ENCODE data around the gene CNKSR1. TPM values are rescaled to one million over a fixed set of nuclear protein-coding genes. Genes with fewer than 3 reads are reported as not detected.

Gene CNKSR1
- total and polyA plus RNA-seq, 2 of the 13 experiments (the other 11 are each of a cell fraction or from before 2014, with no cell fraction given) = 3.4 to 8.9 TPM

DNA sequence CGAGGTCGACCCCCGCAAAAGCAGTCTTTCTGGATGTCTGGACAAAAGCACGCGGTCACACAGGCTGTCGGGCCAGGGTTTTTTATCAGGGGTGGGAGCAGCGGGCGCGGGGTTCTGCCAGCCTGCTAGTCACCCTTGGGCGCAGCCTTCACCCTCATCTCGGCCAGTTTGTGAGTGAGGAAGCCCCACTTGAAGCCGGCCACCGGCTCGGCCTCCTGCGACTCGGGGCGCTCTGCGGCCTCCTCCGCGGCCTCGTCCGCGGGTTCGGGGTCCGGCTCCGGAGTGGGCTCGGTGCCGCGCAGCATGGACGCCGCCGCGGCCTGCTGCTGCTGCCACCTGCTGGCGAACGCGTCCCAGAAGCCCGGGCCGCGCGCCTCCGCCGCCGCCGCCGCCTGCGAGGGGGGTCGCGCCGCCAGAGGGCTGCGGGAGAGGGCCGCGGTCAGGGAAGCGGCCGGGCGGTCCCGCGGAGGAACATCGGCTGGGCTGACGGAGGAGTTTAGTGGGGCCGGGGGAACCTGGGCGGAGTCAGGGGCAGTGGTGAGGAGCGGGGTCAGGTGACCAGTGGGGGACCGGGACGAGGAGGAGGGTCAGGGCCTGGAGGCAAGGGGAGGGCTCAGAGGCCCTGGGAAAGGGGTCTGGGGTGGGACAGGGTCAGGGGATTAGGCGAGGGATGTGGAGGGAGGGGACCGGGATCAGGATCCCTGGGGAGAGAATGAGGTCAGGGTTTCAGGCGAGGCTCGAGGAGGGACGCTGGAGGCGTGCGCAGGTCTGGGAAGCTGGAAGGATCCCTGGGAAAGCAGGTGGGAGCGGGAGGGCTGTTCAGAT, 13.0 kb upstream of the CNKSR1 start (continued):
- TF ChIP-seq POLR2G (IDR thresholded peaks at IDR 0.05; ENCODE audit: low read depth, low read length) = no peak
- TF ChIP-seq, protein P1, sequence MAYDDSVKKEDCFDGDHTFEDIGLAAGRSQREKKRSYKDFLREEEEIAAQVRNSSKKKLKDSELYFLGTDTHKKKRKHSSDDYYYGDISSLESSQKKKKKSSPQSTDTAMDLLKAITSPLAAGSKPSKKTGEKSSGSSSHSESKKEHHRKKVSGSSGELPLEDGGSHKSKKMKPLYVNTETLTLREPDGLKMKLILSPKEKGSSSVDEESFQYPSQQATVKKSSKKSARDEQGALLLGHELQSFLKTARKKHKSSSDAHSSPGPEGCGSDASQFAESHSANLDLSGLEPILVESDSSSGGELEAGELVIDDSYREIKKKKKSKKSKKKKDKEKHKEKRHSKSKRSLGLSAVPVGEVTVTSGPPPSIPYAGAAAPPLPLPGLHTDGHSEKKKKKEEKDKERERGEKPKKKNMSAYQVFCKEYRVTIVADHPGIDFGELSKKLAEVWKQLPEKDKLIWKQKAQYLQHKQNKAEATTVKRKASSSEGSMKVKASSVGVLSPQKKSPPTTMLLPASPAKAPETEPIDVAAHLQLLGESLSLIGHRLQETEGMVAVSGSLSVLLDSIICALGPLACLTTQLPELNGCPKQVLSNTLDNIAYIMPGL (CRISPR knock-in tag; IDR thresholded peaks at IDR 0.05; ENCODE audit: borderline replicate concordance in 1 of 2, low read depth in 1 of 2) = peak in 1 of 2 experiments; percentile 41; a peak in 1 of 4 replicates
- TF ChIP-seq ZNF761 (CRISPR knock-in tag; conservative IDR thresholded peaks at IDR 0.05) = peak; percentile 56; the same call in 1 of the 2 replicates
- TF ChIP-seq GABPB1 (CRISPR knock-in tag; IDR thresholded peaks at IDR 0.05) = peak; percentile 38; the same call in 1 of the 2 replicates
- peak; percentile 78 for TF ChIP-seq RAD21 (CRISPR knock-in tag; IDR thresholded peaks at IDR 0.05)
- no peak for TF ChIP-seq CREM (IDR thresholded peaks at IDR 0.05)
- no peak for TF ChIP-seq CREM (CRISPR knock-in tag; IDR thresholded peaks at IDR 0.05)
- TF ChIP-seq SP4 (CRISPR knock-in tag; IDR thresholded peaks at IDR 0.05) = peak; percentile 50; the same call in 1 of the 2 replicates
- TF ChIP-seq PHF8 (CRISPR knock-in tag; IDR thresholded peaks at IDR 0.05) = peak; percentile 25; the same call in 1 of the 2 replicates
- no peak for TF ChIP-seq FOXA1 (IDR thresholded peaks at IDR 0.05)
- no peak for TF ChIP-seq FOXA1 (CRISPR knock-in tag; IDR thresholded peaks at IDR 0.05)
- peak; percentile 29; the same call in 1 of the 2 replicates for TF ChIP-seq TFDP1 (CRISPR knock-in tag; IDR thresholded peaks at IDR 0.05; ENCODE audit: borderline replicate concordance)
- TF ChIP-seq HOXA5 (CRISPR knock-in tag; IDR thresholded peaks at IDR 0.05) = no peak
- TF ChIP-seq, protein P2, sequence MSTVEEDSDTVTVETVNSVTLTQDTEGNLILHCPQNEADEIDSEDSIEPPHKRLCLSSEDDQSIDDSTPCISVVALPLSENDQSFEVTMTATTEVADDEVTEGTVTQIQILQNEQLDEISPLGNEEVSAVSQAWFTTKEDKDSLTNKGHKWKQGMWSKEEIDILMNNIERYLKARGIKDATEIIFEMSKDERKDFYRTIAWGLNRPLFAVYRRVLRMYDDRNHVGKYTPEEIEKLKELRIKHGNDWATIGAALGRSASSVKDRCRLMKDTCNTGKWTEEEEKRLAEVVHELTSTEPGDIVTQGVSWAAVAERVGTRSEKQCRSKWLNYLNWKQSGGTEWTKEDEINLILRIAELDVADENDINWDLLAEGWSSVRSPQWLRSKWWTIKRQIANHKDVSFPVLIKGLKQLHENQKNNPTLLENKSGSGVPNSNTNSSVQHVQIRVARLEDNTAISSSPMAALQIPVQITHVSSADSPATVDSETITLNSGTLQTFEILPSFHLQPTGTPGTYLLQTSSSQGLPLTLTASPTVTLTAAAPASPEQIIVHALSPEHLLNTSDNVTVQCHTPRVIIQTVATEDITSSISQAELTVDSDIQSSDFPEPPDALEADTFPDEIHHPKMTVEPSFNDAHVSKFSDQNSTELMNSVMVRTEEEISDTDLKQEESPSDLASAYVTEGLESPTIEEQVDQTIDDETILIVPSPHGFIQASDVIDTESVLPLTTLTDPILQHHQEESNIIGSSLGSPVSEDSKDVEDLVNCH (CRISPR knock-in tag; IDR thresholded peaks at IDR 0.05) = no peak
- peak; percentile 59 for TF ChIP-seq ZFY (CRISPR knock-in tag; IDR thresholded peaks at IDR 0.05)
- TF ChIP-seq, protein P3, sequence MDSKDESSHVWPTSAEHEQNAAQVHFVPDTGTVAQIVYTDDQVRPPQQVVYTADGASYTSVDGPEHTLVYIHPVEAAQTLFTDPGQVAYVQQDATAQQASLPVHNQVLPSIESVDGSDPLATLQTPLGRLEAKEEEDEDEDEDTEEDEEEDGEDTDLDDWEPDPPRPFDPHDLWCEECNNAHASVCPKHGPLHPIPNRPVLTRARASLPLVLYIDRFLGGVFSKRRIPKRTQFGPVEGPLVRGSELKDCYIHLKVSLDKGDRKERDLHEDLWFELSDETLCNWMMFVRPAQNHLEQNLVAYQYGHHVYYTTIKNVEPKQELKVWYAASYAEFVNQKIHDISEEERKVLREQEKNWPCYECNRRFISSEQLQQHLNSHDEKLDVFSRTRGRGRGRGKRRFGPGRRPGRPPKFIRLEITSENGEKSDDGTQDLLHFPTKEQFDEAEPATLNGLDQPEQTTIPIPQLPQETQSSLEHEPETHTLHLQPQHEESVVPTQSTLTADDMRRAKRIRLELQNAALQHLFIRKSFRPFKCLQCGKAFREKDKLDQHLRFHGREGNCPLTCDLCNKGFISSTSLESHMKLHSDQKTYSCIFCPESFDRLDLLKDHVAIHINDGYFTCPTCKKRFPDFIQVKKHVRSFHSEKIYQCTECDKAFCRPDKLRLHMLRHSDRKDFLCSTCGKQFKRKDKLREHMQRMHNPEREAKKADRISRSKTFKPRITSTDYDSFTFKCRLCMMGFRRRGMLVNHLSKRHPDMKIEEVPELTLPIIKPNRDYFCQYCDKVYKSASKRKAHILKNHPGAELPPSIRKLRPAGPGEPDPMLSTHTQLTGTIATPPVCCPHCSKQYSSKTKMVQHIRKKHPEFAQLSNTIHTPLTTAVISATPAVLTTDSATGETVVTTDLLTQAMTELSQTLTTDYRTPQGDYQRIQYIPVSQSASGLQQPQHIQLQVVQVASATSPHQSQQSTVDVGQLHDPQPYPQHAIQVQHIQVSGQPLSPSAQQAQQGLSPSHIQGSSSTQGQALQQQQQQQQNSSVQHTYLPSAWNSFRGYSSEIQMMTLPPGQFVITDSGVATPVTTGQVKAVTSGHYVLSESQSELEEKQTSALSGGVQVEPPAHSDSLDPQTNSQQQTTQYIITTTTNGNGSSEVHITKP (CRISPR knock-in tag; IDR thresholded peaks at IDR 0.05; ENCODE audit: low read depth) = no peak
- TF ChIP-seq JUN (CRISPR knock-in tag; IDR thresholded peaks at IDR 0.05) = no peak
- TF ChIP-seq FOSL2 (CRISPR knock-in tag; IDR thresholded peaks at IDR 0.05) = no peak
- TF ChIP-seq ZFP91 (CRISPR knock-in tag; IDR thresholded peaks at IDR 0.05; ENCODE audit: borderline replicate concordance) = peak; percentile 40; the same call in 1 of the 2 replicates

All from HepG2 (cell line).